NCI-H69 (cell line): Measurements from ENCODE around the gene TMF1.

Experiments used
- DNase-seq: peaks from one replicate; lab custom pipeline; 2025; lab: John Stamatoyannopoulos, UW

Gene TMF1

GRCh38 chr3:69012100-69012799, 39.9 kb downstream of the TMF1 start:
- DNase-seq = no peak

- DNase-seq = no peak
Measured at GRCh38 chr3:69011096-69011730, 40.9 kb downstream of the TMF1 start.

GRCh38 chr3:69009559-69010410, 42.3 kb downstream of the TMF1 start:
- no peak for DNase-seq

- DNase-seq = peak; percentile 37
Measured at GRCh38 chr3:69008980-69009379, 43.2 kb downstream of the TMF1 start.

GRCh38 chr3:69005791-69006482, 46.2 kb downstream of the TMF1 start:
- DNase-seq = no peak

GRCh38 chr3:69005071-69005790, 46.9 kb downstream of the TMF1 start:
- no peak for DNase-seq

- DNase-seq = no peak
Measured at GRCh38 chr3:69004138-69004537, 48.0 kb downstream of the TMF1 start.

GRCh38 chr3:68999605-69000004, 52.5 kb downstream of the TMF1 start:
- no peak for DNase-seq

GRCh38 chr3:68999158-68999557, 53.0 kb downstream of the TMF1 start:
- DNase-seq = no peak

- DNase-seq = no peak
Measured at GRCh38 chr3:68997887-68998286, 54.2 kb downstream of the TMF1 start.

GRCh38 chr3:68996356-68996995, 55.7 kb downstream of the TMF1 start:
- DNase-seq = no peak

GRCh38 chr3:68988740-68989139, 63.4 kb downstream of the TMF1 start:
- no peak for DNase-seq

GRCh38 chr3:68987322-68987721, 64.8 kb downstream of the TMF1 start:
- DNase-seq = no peak

GRCh38 chr3:68986496-68987208, 65.5 kb downstream of the TMF1 start:
- DNase-seq = no peak

- no peak for DNase-seq
Measured at GRCh38 chr3:68985146-68985790, 66.9 kb downstream of the TMF1 start.

- no peak for DNase-seq
Measured at GRCh38 chr3:68984011-68984530, 68.1 kb downstream of the TMF1 start.

- DNase-seq = no peak
Measured at GRCh38 chr3:68977486-68978167, 74.5 kb downstream of the TMF1 start.

GRCh38 chr3:68974711-68975110, 77.4 kb downstream of the TMF1 start:
- no peak for DNase-seq

- no peak for DNase-seq
Measured at GRCh38 chr3:68973639-68974038, 78.5 kb downstream of the TMF1 start.
